ENCODE measurements around the gene NIPAL3.

The NIPAL3 gene

GRCh38 chr1:24415334-24415909 is at the start of gene NIPAL3:
Gene NIPAL3 (plus strand): TSS chr1:24415802. CDS start chr1:24419548, 3,746 bp downstream.
- in situ Hi-C loops (cut with HindIII; ENCODE audit: low sequenced_read_pairs): loop anchor here (10.0 to 25.0 kb wide), 2 partner anchors 103 to 219 kb away; partner anchors contain the start of gene GRHL3

GRCh38 chr1:24366707-24367106 is 48.9 kb upstream of the NIPAL3 start:
- in situ Hi-C loops (cut with HindIII; ENCODE audit: low sequenced_read_pairs): no loop called here

GRCh38 chr1:24369199-24369598 is 46.4 kb upstream of the NIPAL3 start:
- in situ Hi-C loops (cut with HindIII; ENCODE audit: low sequenced_read_pairs): no loop called here

GRCh38 chr1:24369801-24370200 is 45.8 kb upstream of the NIPAL3 start:
- in situ Hi-C loops (cut with HindIII; ENCODE audit: low sequenced_read_pairs): no loop called here

- in situ Hi-C loops (cut with HindIII; ENCODE audit: low sequenced_read_pairs): no loop called here
Observed at GRCh38 chr1:24373044-24373443, 42.6 kb upstream of the NIPAL3 start.

GRCh38 chr1:24373710-24374109 is 41.9 kb upstream of the NIPAL3 start:
- in situ Hi-C loops (cut with HindIII; ENCODE audit: low sequenced_read_pairs): no loop called here

- in situ Hi-C loops (cut with HindIII; ENCODE audit: low sequenced_read_pairs): no loop called here
Observed at GRCh38 chr1:24374891-24375786, 40.5 kb upstream of the NIPAL3 start.

- in situ Hi-C loops (cut with HindIII; ENCODE audit: low sequenced_read_pairs): no loop called here
Observed at GRCh38 chr1:24379733-24380315, 35.8 kb upstream of the NIPAL3 start.

GRCh38 chr1:24380508-24380907 is 35.1 kb upstream of the NIPAL3 start:
- in situ Hi-C loops (cut with HindIII; ENCODE audit: low sequenced_read_pairs): no loop called here

GRCh38 chr1:24381256-24381655 is 34.3 kb upstream of the NIPAL3 start:
- in situ Hi-C loops (cut with HindIII; ENCODE audit: low sequenced_read_pairs): no loop called here

GRCh38 chr1:24382165-24382577 is 33.4 kb upstream of the NIPAL3 start:
- in situ Hi-C loops (cut with HindIII; ENCODE audit: low sequenced_read_pairs): no loop called here

- in situ Hi-C loops (cut with HindIII; ENCODE audit: low sequenced_read_pairs): no loop called here
Observed at GRCh38 chr1:24383381-24383940, 32.1 kb upstream of the NIPAL3 start.

- in situ Hi-C loops (cut with HindIII; ENCODE audit: low sequenced_read_pairs): no loop called here
Observed at GRCh38 chr1:24384251-24385090, 31.1 kb upstream of the NIPAL3 start.

- in situ Hi-C loops (cut with HindIII; ENCODE audit: low sequenced_read_pairs): no loop called here
Observed at GRCh38 chr1:24385160-24385940, 30.3 kb upstream of the NIPAL3 start.

GRCh38 chr1:24386241-24386640 is 29.4 kb upstream of the NIPAL3 start:
- in situ Hi-C loops (cut with HindIII; ENCODE audit: low sequenced_read_pairs): no loop called here

GRCh38 chr1:24386931-24387330 is 28.7 kb upstream of the NIPAL3 start:
- in situ Hi-C loops (cut with HindIII; ENCODE audit: low sequenced_read_pairs): no loop called here

- in situ Hi-C loops (cut with HindIII; ENCODE audit: low sequenced_read_pairs): no loop called here
Observed at GRCh38 chr1:24387636-24388175, 27.9 kb upstream of the NIPAL3 start.

GRCh38 chr1:24388331-24388885 is 27.2 kb upstream of the NIPAL3 start:
- in situ Hi-C loops (cut with HindIII; ENCODE audit: low sequenced_read_pairs): no loop called here

GRCh38 chr1:24389231-24389678 is 26.3 kb upstream of the NIPAL3 start:
- in situ Hi-C loops (cut with HindIII; ENCODE audit: low sequenced_read_pairs): no loop called here

All from DLD1 (cell line).